ES-I3 (cell line): ENCODE results near the gene UCK2.

ENCODE experiments used
- H3K36me3 ChIP-seq: 2 replicates; pipeline ENCODE4 v1.6.1; 2013; ENCODE audit warnings: mild to moderate bottlenecking, low read length, control low read depth, moderate library complexity; ENCODE audit not compliant: insufficient read depth
- H3K4me1 ChIP-seq: 2 replicates; pipeline ENCODE4 v1.6.1; 2013; ENCODE audit warnings: mild to moderate bottlenecking, control low read depth, low read length; ENCODE audit not compliant: insufficient read depth
- H3K9ac ChIP-seq: 2 replicates; pipeline ENCODE4 v1.6.1; 2013; ENCODE audit warnings: low read depth, mild to moderate bottlenecking, low read length, moderate library complexity
- H3K9me3 ChIP-seq: 2 replicates; pipeline ENCODE4 v1.6.1; 2013; ENCODE audit warnings: mild to moderate bottlenecking, low read length, moderate library complexity; ENCODE audit not compliant: control insufficient read depth, insufficient read depth

The UCK2 gene

DNA sequence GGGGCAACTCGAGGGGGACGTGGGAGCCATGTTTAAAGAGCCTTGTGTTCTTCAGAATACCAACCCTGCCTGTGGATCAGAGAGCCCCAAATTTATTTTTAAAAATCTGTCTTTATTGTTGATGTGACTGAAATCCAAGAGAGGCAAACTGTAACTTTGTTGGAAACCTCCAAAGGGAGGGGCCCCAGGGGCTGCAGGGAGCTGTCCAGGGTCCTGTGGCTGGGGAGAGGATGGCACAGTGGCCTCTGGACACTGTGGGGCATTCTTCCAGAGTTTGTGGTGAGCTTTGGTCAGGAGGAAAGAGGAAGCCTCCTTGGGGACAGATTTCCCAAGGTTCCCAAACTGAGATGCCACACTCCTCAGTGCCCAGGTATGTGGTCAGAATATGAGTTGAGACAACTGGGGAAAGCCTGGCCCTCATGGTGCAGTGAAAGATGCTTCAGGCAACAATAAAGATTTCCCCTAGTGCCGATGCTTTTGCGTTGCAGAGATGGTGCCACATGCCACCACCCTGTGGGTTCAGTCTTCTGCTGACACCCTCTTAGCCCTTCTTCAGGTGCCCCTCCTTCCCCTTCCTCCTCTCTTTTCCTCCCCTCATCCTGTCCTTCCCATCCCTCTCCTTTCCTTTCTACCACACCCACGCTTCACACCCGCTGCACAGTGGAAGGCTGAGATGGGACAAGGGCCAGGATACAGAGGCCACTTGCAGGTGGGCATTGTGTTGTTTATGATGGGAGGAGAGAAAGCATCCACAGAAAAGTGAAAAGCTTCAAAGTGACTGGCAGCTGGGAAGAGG is 122.1 kb downstream of the UCK2 start:
- Histone ChIP-seq H3K36me3 (no peaks in the 10 kb centered on the region), H3K9ac (no peak overlapping the region), H3K9me3 (no peaks in the 10 kb centered on the region), H3K4me1 (no peaks in the 10 kb centered on the region)

GRCh38 chr1:165954940-165955339 is 127.5 kb downstream of the UCK2 start:
- Histone ChIP-seq H3K36me3 (no peaks in the 10 kb centered on the region), H3K9me3 (no peaks in the 10 kb centered on the region), H3K9ac (no peak overlapping the region), H3K4me1 (no peaks in the 10 kb centered on the region)

DNA sequence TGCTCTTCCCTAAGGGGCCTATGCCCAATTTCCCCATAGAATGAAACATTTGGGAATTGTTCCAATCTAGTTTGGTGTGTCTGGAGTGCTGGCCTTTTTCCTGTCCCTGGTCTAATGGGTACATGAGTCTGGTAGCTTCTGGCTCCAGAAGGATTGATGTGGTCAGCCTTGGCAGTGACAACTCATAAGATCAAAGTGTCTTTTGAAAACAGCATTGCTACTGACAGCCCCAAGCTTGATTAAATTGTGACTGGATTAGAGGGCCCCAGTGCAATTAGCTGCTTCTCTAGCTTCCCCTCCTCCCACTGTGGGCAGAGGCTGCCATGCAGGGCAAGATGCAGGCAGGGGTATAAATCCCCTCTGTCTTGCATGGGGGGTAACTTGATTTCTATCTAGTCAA is 130.9 kb downstream of the UCK2 start:
- Histone ChIP-seq H3K4me1 (no peaks in the 10 kb centered on the region), H3K9ac (no peak overlapping the region), H3K9me3 (no peaks in the 10 kb centered on the region), H3K36me3 (no peaks in the 10 kb centered on the region)

- no peaks in the 10 kb centered on the region for H3K36me3 ChIP-seq
- H3K4me1 ChIP-seq = no peaks in the 10 kb centered on the region
- H3K9ac ChIP-seq = no peak overlapping the region
- H3K9me3 ChIP-seq = no peaks in the 10 kb centered on the region
Measured at GRCh38 chr1:165960136-165960535, 132.7 kb downstream of the UCK2 start.

DNA sequence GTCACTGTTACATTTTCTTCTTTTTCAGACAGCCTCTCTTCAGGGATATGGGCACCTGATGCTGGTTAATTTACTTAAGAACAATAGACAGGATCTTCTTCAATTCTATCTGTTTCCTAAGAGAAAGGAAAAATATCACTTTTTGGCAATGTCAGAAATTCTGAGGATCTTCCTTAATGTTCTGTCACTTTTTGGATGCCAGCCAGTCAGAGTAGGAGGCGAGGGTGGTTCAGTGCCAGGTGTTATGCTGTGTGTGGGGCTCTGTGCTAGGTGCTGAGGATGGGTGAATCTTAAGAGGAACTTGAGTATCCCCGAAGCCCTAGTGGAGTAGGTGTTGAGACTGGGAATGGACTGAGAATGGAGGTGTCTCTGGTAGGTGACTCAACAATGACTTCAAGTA is 133.5 kb downstream of the UCK2 start:
- Histone ChIP-seq H3K4me1 (no peaks in the 10 kb centered on the region), H3K9me3 (no peaks in the 10 kb centered on the region), H3K36me3 (no peaks in the 10 kb centered on the region), H3K9ac (no peak overlapping the region)
